H9 (cell line): ENCODE measurements around the gene GALNT17. TPM values are rescaled to one million over a fixed set of nuclear protein-coding genes. Genes with fewer than 3 reads are reported as not detected.

Experiments used
- DNase-seq: peaks from one replicate; pipeline ENCODE4 v3.0.0-alpha.2; 2017
- H2AFZ ChIP-seq: one replicate; pipeline ENCODE4 v1.6.1; 2013; ENCODE audit warnings: mild to moderate bottlenecking, low read length, control low read depth, moderate library complexity
- H2AK5ac ChIP-seq: 2 replicates; pipeline ENCODE4 v1.6.1; 2013; ENCODE audit warnings: low read length, control low read depth, mixed read lengths; ENCODE audit not compliant: insufficient read length
- H2BK120ac ChIP-seq: one replicate; pipeline ENCODE4 v1.6.1; 2013; ENCODE audit warnings: low read depth, mild to moderate bottlenecking, low read length, control low read depth, inconsistent platforms; ENCODE audit not compliant: poor library complexity, severe bottlenecking
- H2BK12ac ChIP-seq: 2 replicates; pipeline ENCODE4 v1.6.1; 2013; ENCODE audit warnings: low read length, control low read depth, mixed read lengths, low read depth; ENCODE audit not compliant: insufficient read length
- H2BK15ac ChIP-seq: 2 replicates; pipeline ENCODE4 v1.6.1; 2013; ENCODE audit warnings: low read depth, low read length, control low read depth
- H2BK20ac ChIP-seq: one replicate; pipeline ENCODE4 v1.6.1; 2013; ENCODE audit warnings: low read depth, mild to moderate bottlenecking, low read length, control low read depth, inconsistent platforms; ENCODE audit not compliant: poor library complexity, severe bottlenecking
- H2BK5ac ChIP-seq: 2 replicates; pipeline ENCODE4 v1.6.1; 2013; ENCODE audit warnings: low read length, control low read depth, mixed read lengths; ENCODE audit not compliant: insufficient read length
- H3K14ac ChIP-seq: 2 replicates; pipeline ENCODE4 v1.6.1; 2013; ENCODE audit warnings: low read length, control low read depth; ENCODE audit not compliant: insufficient read depth
- H3K18ac ChIP-seq: 2 replicates; pipeline ENCODE4 v1.6.1; 2013; ENCODE audit warnings: low read depth, mild to moderate bottlenecking, mixed read lengths, low read length, control low read depth; ENCODE audit not compliant: insufficient read length
- H3K23ac ChIP-seq: 2 replicates; pipeline ENCODE4 v1.6.1; 2013; ENCODE audit warnings: low read length, control low read depth, mixed read lengths, low read depth; ENCODE audit not compliant: insufficient read length
- H3K23me2 ChIP-seq: 2 replicates; pipeline ENCODE4 v1.6.1; 2013; ENCODE audit warnings: low read depth, mild to moderate bottlenecking, mixed read lengths, low read length, control low read depth; ENCODE audit not compliant: insufficient read length, poor library complexity, severe bottlenecking
- H3K27ac ChIP-seq: 2 replicates; pipeline ENCODE4 v1.5.1; 2013; ENCODE audit warnings: low read length, control low read depth, mixed read lengths, low read depth; ENCODE audit not compliant: insufficient read length
- H3K27me3 ChIP-seq: 2 replicates; pipeline ENCODE4 v1.6.1; 2013; ENCODE audit warnings: low read length, control low read depth, inconsistent platforms; ENCODE audit not compliant: insufficient read depth
- H3K4ac ChIP-seq: 2 replicates; pipeline ENCODE4 v1.6.1; 2013; ENCODE audit warnings: low read depth, mild to moderate bottlenecking, control low read depth, inconsistent platforms, low read length, moderate library complexity
- H3K4me1 ChIP-seq: 2 replicates; pipeline ENCODE4 v1.6.1; 2013; ENCODE audit warnings: low read length, control low read depth, inconsistent platforms; ENCODE audit not compliant: insufficient read depth
- H3K4me2 ChIP-seq: 2 replicates; pipeline ENCODE4 v1.6.1; 2013; ENCODE audit warnings: low read length, control low read depth, mixed read lengths; ENCODE audit not compliant: insufficient read length, insufficient read depth
- H3K56ac ChIP-seq: 2 replicates; pipeline ENCODE4 v1.6.1; 2013; ENCODE audit warnings: low read depth, mild to moderate bottlenecking, mixed read lengths, low read length, control low read depth; ENCODE audit not compliant: insufficient read length
- H3K79me1 ChIP-seq: 2 replicates; pipeline ENCODE4 v1.6.1; 2013; ENCODE audit warnings: low read depth, mild to moderate bottlenecking, moderate library complexity, low read length, control low read depth, inconsistent platforms; ENCODE audit not compliant: insufficient read depth, poor library complexity, severe bottlenecking
- H3K79me2 ChIP-seq: 2 replicates; pipeline ENCODE4 v1.6.1; 2013; ENCODE audit warnings: low read length, control low read depth, inconsistent platforms; ENCODE audit not compliant: insufficient read depth
- H3K9ac ChIP-seq: 2 replicates; pipeline ENCODE4 v1.6.1; 2013; ENCODE audit warnings: low read length, control low read depth, mixed read lengths; ENCODE audit not compliant: insufficient read length; ENCODE audit errors: extremely low read depth
- H3K9me3 ChIP-seq: one replicate; pipeline ENCODE4 v1.6.1; 2013; ENCODE audit warnings: low read depth, low read length, inconsistent platforms; ENCODE audit not compliant: control insufficient read depth
- H3T11ph ChIP-seq: one replicate; pipeline ENCODE4 v1.6.1; 2013; ENCODE audit warnings: mild to moderate bottlenecking, low read length, control low read depth, inconsistent platforms
- H4K20me1 ChIP-seq: one replicate; pipeline ENCODE4 v1.6.1; 2013; ENCODE audit not compliant: control insufficient read depth, insufficient read length, insufficient read depth
- H4K5ac ChIP-seq: 2 replicates; pipeline ENCODE4 v1.6.1; 2013; ENCODE audit warnings: low read depth, mild to moderate bottlenecking, mixed read lengths, low read length, control low read depth; ENCODE audit not compliant: insufficient read length
- H4K8ac ChIP-seq: replicated peaks from 2 replicates; pipeline ENCODE4 v1.6.1; 2013; ENCODE audit warnings: low read length, control low read depth, mixed read lengths, low read depth; ENCODE audit not compliant: insufficient read length
- H4K91ac ChIP-seq: 2 replicates; pipeline ENCODE4 v1.6.1; 2013; ENCODE audit warnings: low read depth, mild to moderate bottlenecking, moderate library complexity, mixed read lengths, low read length, control low read depth; ENCODE audit not compliant: insufficient read length
- H3K27ac Mint-ChIP-seq, 3 experiments: 2 replicates in 2 of 3; 3 replicates in 1 of 3; pipeline ENCODE4 v1.8.0; 2020 to 2021; ENCODE audit warnings: mixed read lengths in 3 of 3, mild to moderate bottlenecking in 1 of 3, moderate library complexity in 1 of 3
- H3K27me3 Mint-ChIP-seq: 2 replicates; pipeline ENCODE4 v1.8.0; 2021; ENCODE audit warnings: low read depth, mild to moderate bottlenecking, moderate library complexity, mixed read lengths
- H3K36me3 Mint-ChIP-seq, 3 experiments: 2 replicates in 2 of 3; 3 replicates in 1 of 3; pipeline ENCODE4 v1.8.0; 2020 to 2021; ENCODE audit warnings: low read depth in 3 of 3, mixed read lengths in 3 of 3; ENCODE audit not compliant: insufficient read depth in 1 of 3
- H3K4me1 Mint-ChIP-seq, 2 experiments: 2 replicates each; pipeline ENCODE4 v1.8.0; 2020; ENCODE audit warnings: mixed read lengths in 2 of 2
- H3K4me3 Mint-ChIP-seq, 2 experiments: 2 replicates in 1 of 2; 3 replicates in 1 of 2; pipeline ENCODE4 v1.8.0; 2020 to 2021; ENCODE audit warnings: mild to moderate bottlenecking in 2 of 2, mixed read lengths in 2 of 2, moderate library complexity in 1 of 2
- H3K9me3 Mint-ChIP-seq, 2 experiments: 2 replicates in 1 of 2; 3 replicates in 1 of 2; pipeline ENCODE4 v1.8.0; 2020; ENCODE audit warnings: mild to moderate bottlenecking in 2 of 2, mixed read lengths in 2 of 2, moderate library complexity in 1 of 2
- CTCF ChIP-seq: fragments of 200-600 bp; sonication (generic); conservative IDR thresholded peaks from 3 replicates; pipeline ENCODE4 v1.8.0; 2021; ENCODE audit warnings: antibody characterized with exemption, mild to moderate bottlenecking
- WGBS: extraction: QIAGEN DNeasy Blood & Tissue Kit; methylation state at CpG from one replicate; pipeline ENCODE4 v1.1.7; 2013; ENCODE audit warnings: missing lambda C conversion rate, low lambda C conversion rate, mixed read lengths; ENCODE audit not compliant: insufficient read length; ENCODE audit errors: extremely low coverage; 5-methylcytosine and 5-hydroxymethylcytosine counted together
- total RNA-seq: library from RNA; stranded (reverse); gene quantifications from 2 replicates; pipeline ENCODE4 v1.2.1, GENCODE V29; 2021

GALNT17 gene
- total RNA-seq, 1 experiment from 2014 or later = 43.2 TPM

- no peak overlapping the region for H3K14ac ChIP-seq
- no peak for DNase-seq
- Mint-ChIP-seq H3K36me3 (peaks cover 19 to 31% (median 19%) of the 10 kb centered on the region in 3 experiments), H3K4me3 (no peak overlapping the region), H3K4me1 (peaks cover 42 to 50% of the 10 kb centered on the region in 2 experiments), H3K27me3 (no peaks in the 10 kb centered on the region), H3K27ac (peak overlapping the region in 2 of 3 experiments; percentile 44 to 66; a peak in 2 of 7 replicates), H3K9me3 (peaks cover 0 to 3% of the 10 kb centered on the region in 2 experiments; a peak in 1 of 5 replicates)
- no peak overlapping the region for H3T11ph ChIP-seq
- no CpG with 5 or more reads among the region's 8 CpGs for WGBS
- no peak overlapping the region for H2BK5ac ChIP-seq
- H3K9me3 ChIP-seq = no peaks in the 10 kb centered on the region
- H4K91ac ChIP-seq = no peak overlapping the region
- no peaks in the 10 kb centered on the region for H3K23me2 ChIP-seq
- H2AK5ac ChIP-seq = no peak overlapping the region
- no peak overlapping the region for H3K56ac ChIP-seq
- H2AFZ ChIP-seq = no peak overlapping the region
- peaks cover 7% of the 10 kb centered on the region; the same call in 1 of the 2 replicates for H3K4me1 ChIP-seq
- peaks cover 9% of the 10 kb centered on the region for H3K79me1 ChIP-seq
- H4K8ac ChIP-seq = no peak overlapping the region
- H3K9ac ChIP-seq = no peak overlapping the region
- H3K27me3 ChIP-seq = no peaks in the 10 kb centered on the region
- H2BK20ac ChIP-seq = no peak overlapping the region
- no peak for TF ChIP-seq CTCF
- no peak overlapping the region for H3K4me2 ChIP-seq
- H4K5ac ChIP-seq = no peak overlapping the region
- H3K18ac ChIP-seq = no peak overlapping the region
- H2BK15ac ChIP-seq = no peak overlapping the region
- no peaks in the 10 kb centered on the region for H4K20me1 ChIP-seq
- H2BK120ac ChIP-seq = no peak overlapping the region
- H3K79me2 ChIP-seq = peaks cover 13% of the 10 kb centered on the region; the same call in 1 of the 2 replicates
- H3K27ac ChIP-seq = no peak overlapping the region
- H3K4ac ChIP-seq = no peak overlapping the region
- H2BK12ac ChIP-seq = no peak overlapping the region
- no peak overlapping the region for H3K23ac ChIP-seq
Measured at GRCh38 chr7:71239586-71240268, 107.8 kb downstream of the GALNT17 start.
